GM10248 (cell line): ENCODE measurements around the gene DUSP8.

ENCODE experiments used
- CTCF ChIA-PET: fragments of 300-600 bp; sonication (Branson Sonifier 250); formaldehyde crosslinking; extraction: SDS; loops from one replicate; lab custom pipeline; 2021; ENCODE audit warnings: antibody characterized with exemption; lab: Yijun Ruan, JAX
- POLR2A ChIA-PET: fragments of 350-650 bp; sonication (Branson Sonifier 250); formaldehyde crosslinking; extraction: SDS; loops from one replicate; lab custom pipeline; 2020; ENCODE audit warnings: antibody characterized with exemption; lab: Yijun Ruan, JAX
- DNase-seq: peaks from one replicate; pipeline ENCODE4 v3.0.0; 2012; ENCODE audit errors: extremely low spot score
- TF ChIP-seq, protein P1 (sequence below): IDR thresholded peaks from 2 replicates; pipeline ENCODE4 v1.5.1; 2012; ENCODE audit warnings: mild to moderate bottlenecking, low read depth; ENCODE audit errors: extremely low read depth, missing control alignments, control extremely low read depth

Gene DUSP8

GRCh38 chr11:1528710-1529109 lies 43.4 kb downstream of the DUSP8 start:
- ChIA-PET POLR2A (no interaction called here), CTCF (interaction anchor here (1.0 kb wide), 1 partner anchor 45 kb away, joined by 4 read pairs; no protein-coding TSS in a partner anchor)
- no peak for DNase-seq
- TF ChIP-seq, protein P1, sequence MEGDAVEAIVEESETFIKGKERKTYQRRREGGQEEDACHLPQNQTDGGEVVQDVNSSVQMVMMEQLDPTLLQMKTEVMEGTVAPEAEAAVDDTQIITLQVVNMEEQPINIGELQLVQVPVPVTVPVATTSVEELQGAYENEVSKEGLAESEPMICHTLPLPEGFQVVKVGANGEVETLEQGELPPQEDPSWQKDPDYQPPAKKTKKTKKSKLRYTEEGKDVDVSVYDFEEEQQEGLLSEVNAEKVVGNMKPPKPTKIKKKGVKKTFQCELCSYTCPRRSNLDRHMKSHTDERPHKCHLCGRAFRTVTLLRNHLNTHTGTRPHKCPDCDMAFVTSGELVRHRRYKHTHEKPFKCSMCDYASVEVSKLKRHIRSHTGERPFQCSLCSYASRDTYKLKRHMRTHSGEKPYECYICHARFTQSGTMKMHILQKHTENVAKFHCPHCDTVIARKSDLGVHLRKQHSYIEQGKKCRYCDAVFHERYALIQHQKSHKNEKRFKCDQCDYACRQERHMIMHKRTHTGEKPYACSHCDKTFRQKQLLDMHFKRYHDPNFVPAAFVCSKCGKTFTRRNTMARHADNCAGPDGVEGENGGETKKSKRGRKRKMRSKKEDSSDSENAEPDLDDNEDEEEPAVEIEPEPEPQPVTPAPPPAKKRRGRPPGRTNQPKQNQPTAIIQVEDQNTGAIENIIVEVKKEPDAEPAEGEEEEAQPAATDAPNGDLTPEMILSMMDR, result no peak

GRCh38 chr11:1526785-1527184 lies 45.3 kb downstream of the DUSP8 start:
- CTCF ChIA-PET, result interaction anchor here (1.2 to 2.1 kb wide), 3 partner anchors 12 to 48 kb away, joined by 3 to 8 read pairs (median 5); no protein-coding TSS in a partner anchor
- POLR2A ChIA-PET, result no interaction called here
- DNase-seq, result no peak
- TF ChIP-seq, protein P1, result no peak

DNA sequence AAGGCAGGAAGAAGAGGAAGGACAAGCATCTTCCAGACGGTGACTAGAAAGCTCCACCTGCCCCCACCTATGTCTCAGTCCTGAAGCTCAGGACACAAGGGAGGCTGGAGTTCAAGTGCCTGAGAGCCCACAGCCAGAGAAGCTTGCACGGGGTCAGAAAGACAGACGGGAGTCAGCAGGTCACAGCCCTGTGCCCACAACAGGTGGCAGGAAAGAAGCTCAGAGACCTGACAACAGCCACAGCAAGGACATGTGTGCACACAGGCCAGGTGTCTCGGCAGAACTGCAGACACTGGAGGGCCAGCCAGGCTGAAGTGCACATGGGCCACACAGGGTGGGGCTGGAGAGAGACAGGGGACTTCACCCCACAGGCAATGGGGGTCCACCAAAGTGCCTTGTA lies 48.3 kb downstream of the DUSP8 start:
- POLR2A ChIA-PET, result no interaction called here
- TF ChIP-seq, protein P1, result no peak
- DNase-seq, result no peak
- CTCF ChIA-PET, result interaction anchor here (1.2 to 1.3 kb wide), 2 partner anchors 8 to 51 kb away, joined by 3 to 5 read pairs; no protein-coding TSS in a partner anchor

DNA sequence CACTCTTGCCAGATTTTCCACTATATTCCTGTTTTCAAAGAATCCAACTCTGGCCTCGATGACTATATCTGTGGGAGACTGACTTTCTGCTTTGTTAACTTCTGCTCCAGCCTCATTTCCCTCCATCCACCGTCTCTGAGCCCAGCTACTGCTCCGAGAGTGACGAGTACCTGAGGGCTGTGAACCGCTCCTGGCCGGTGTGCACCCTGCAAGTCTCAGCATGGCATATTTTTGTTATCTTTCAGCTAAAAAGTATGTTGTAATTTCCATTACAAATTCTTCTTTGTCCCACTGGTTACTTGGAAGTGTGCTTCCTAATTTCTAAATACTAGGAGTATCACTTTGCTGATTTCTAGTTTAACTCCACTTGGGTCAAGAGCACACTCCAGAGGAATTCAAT lies 49.0 kb downstream of the DUSP8 start:
- ChIA-PET CTCF (interaction anchor here (1.2 to 1.3 kb wide), 2 partner anchors 9 to 51 kb away, joined by 3 to 5 read pairs; no protein-coding TSS in a partner anchor), POLR2A (no interaction called here)
- DNase-seq, result no peak
- TF ChIP-seq, protein P1, result no peak

- POLR2A ChIA-PET, result no interaction called here
Measured at GRCh38 chr11:1522081-1522424, 50.0 kb downstream of the DUSP8 start.

GRCh38 chr11:1521382-1522080 lies 50.5 kb downstream of the DUSP8 start:
- POLR2A ChIA-PET, result no interaction called here

More at GRCh38 chr11:1522081-1522424, 50.0 kb downstream of the DUSP8 start:
- CTCF ChIA-PET, result interaction anchor here (1.0 to 1.9 kb wide), 2 partner anchors 53 to 131 kb away, joined by 3 to 9 read pairs; no protein-coding TSS in a partner anchor
- DNase-seq, result no peak
- TF ChIP-seq, protein P1, result no peak

More at GRCh38 chr11:1521382-1522080, 50.5 kb downstream of the DUSP8 start:
- TF ChIP-seq, protein P1, result no peak
- CTCF ChIA-PET, result interaction anchor here (1.0 to 1.9 kb wide), 3 partner anchors 10 to 131 kb away, joined by 3 to 9 read pairs (median 3); no protein-coding TSS in a partner anchor
- DNase-seq, result peak; percentile 87
